NCI-H2081 treated with DMSO at 0.1 percent for 48 hours (cell line): ENCODE measurements around the gene MT4.

Experiments
- DNase-seq: peaks from one replicate; lab custom pipeline; 2025; lab: John Stamatoyannopoulos, UW

MT4 gene

DNA sequence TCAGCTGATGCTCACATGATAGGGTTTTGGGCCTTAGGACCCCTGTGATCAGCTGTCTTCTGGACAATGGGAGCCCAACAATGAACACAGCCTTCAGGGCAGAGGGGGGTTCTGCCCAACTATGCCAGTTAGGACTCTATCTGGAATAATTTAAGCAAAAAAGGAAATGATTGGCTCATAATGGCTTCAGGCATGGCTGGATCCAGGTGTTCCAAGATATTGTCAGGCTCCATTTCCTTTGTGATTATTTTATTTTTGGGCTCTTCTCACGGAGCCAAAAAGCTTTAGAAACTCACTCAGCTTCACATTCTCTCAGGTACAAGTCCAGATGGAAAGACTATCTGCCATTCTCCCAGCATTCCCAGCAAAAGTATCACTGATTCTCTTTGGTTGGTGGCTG lies 40.6 kb downstream of the MT4 start:
- DNase-seq: no peak

DNA sequence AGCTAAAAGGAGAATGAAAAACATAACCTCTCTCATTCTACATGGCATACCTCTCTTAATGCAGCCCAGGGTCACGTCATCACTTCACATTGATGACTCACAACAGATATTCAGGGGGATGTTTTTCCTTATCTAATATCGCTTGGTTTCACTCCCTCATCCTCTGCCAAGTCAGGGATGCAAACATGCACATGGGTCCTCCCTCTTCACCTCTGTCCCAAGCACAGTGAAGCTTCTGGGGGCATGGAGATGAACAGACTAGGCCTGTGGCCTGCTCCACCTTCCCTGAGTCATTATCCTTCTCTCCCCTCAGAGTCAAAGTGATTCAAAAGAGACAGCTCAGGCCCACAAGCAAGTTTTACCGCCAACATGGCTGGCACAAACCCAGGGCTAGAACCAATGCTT lies 41.2 kb downstream of the MT4 start:
- no peak for DNase-seq

DNA sequence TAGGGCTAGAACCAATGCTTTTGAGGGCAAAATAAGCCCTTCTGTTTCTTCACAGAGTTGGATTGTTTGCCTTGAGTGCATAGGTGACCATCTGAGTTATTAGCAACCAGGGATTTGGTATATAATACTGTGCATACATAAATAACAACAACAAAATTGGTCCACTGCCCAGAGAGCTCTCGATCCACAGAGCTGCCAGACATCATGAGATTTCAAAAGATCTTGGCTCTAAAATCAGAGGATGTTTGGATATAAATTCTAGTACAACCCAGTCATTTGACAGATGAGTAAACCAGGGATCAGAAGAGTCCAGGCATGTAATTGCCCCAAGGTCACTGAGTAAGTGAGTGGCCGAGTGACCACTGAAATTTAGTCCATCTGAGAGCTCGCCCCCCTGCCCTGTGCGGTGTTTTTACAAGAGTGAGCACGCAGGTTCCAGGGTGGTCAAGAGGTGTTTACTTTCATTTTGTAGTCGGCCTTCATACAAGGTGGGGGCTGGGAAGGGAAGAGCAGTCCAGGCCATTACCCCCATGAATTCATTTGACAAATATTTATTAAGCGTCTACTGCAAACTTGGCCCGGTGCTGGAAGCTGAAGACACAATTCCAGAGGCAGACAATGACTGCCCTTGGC lies 41.7 kb downstream of the MT4 start:
- no peak for DNase-seq

DNA sequence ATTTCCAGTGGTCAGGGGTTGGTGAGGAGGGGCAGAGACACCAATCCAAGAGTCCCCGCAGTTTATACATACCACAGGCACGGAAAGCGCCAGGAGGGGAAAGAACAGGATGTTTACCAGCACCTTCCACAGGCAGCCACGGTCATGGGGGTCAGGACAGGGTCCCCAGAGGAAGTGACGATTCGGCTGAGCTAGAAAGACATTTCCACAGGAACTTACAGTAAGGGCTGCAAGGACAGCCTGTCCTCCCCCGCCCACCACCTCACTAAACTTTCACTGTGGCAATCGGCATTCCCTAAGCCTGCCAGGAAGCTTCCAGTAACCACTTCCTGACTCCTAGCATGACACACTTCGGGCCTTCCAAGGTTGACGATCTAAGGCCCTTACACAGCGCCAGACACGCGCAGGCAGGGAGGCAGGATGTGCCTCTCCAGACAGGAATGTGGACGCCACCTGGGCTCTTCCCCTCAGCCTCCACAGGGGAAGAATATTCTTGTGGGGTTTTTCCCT lies 42.3 kb downstream of the MT4 start:
- no peak for DNase-seq

DNA sequence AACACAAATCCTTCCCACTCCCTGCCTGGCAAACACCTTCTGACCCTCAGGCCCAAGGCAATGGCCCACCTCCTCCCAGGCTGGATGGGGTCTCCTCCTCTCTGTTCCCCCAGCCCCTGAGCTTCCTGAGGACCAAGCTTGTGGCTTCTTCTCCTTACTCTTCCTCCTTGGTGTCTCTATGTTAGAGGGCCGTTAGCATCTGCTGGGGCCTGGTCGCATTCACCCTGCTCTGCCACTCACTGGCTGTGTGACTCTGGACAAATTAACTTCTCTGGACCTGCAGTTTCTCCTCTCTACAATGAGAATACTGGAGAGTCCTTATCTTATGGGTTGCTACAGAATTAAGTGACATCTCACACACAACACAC lies 42.8 kb downstream of the MT4 start:
- DNase-seq: no peak

DNA sequence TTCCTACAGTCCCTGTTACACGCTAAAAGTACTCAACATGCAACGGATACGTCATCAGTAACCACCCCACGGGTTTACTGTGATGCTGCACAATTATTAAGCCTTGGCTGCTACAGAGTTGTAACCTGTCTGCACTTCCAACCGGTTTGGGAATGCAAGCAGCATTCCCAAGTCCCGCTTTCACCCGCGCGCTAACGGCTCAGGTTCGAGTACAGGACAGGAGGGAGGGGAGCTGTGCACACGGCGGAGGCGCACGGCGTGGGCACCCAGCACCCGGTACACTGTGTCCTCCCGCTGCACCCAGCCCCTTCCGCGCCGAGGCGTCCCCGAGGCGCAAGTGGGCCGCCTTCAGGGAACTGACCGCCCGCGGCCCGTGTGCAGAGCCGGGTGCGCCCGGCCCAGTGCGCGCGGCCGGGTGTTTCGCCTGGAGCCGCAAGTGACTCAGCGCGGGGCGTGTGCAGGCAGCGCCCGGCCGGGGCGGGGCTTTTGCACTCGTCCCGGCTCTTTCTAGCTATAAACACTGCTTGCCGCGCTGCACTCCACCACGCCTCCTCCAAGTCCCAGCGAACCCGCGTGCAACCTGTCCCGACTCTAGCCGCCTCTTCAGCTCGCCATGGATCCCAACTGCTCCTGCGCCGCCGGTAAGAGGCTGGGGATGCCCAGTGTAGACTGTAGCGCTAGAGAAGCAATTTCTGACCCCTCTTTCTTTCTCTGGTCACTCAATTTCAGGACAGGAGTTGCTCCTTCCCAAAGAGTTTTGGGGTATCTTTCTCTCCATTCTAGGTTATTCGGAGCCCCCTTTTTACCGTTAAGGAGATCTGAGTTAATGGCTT lies 43.4 kb downstream of the MT4 start, which contains the start of gene MT2A:
Gene MT2A, plus strand, starts transcription at position 542 of the 833 bp plus-strand sequence. Its CDS starts 72 bp downstream, at position 614.
- DNase-seq: peak; percentile 2

DNA sequence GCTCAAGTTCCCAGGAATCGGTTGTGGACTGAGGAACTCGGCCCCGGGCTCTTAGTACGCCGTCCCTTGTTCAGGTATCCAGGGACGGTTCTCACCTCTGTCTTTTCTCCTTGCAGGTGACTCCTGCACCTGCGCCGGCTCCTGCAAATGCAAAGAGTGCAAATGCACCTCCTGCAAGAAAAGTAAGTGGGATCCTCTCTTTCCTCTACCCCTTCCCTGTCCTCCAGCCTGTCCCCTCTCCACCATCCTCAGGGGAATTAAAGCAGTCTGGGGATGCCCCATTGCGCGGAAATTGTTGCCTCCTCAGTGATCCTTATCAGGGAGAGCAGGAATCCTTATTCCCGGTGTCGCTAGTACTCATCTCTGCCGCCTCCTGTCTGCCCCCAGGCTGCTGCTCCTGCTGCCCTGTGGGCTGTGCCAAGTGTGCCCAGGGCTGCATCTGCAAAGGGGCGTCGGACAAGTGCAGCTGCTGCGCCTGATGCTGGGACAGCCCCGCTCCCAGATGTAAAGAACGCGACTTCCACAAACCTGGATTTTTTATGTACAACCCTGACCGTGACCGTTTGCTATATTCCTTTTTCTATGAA lies 44.1 kb downstream of the MT4 start:
- DNase-seq: no peak

DNA sequence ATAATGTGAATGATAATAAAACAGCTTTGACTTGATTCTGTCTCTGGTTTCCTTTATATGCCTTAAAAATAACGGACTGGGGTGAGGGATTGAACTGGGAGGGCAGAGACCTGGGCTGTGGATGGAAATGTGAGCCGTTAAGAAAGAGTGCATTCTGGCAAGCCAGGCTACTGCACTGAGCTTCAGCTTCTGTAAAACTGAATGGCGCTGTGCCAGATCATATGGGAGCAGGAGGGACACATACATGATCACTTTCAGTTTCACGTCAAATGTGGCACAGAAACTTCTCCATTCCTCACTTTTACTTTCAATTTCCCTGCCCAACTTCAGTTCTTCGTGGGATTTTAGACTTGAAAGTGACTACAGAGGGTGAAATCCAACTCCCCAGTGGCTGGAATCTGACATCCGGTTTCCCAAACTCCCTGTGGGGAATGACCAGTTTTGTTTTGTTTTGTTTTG lies 44.6 kb downstream of the MT4 start:
- no peak for DNase-seq

DNA sequence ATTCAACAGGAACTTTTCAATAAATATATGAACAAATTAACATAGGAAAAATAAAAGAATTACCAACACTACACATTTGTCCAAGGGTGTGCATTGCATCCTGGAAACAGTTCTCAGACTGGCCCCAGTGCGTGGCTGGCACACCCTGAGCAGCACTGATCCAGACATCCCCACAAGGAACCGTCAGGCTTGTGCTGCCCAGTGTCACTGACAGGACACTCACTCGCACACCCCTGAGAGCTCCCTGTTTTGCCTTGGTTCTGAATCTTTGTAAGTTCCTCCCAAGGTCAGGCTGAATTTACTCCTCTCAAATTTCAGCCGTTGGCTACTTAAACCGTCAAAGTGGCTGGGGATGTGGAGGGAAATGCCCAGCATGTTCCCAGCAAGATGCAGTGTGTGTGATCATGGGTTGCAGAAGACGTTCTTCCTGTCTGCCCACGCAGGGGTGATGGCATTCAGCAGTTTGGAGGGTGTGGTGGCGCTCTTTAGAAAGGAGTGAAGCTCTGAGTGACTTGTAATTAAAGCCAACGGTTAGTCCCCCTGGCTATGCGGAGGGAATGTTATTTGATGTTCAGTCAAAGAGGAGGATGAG lies 45.2 kb downstream of the MT4 start:
- DNase-seq: no peak

DNA sequence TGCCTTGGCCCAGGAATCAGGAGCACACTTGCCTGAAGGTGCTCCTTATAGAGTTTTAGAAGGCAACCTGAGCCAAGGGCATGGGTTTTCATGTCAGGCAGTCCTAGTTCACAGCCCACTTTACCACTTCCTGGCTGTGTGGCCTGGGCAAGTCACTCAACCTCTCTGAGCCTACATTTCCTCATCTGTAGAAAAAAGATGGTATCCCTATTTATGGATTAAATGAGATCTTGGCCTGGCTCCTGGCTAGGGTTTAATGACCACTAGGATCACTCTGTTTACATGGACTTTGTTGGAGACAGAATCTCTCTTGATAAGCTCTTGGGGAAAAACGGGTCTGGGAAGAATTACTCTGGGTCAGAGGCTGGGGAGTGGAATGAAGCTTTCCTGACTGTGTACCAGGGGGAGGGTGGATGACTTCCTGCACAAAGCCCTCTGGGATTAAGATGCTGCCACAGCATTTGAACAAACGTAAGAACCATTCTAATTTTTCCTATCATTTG lies 45.8 kb downstream of the MT4 start:
- DNase-seq: no peak

DNA sequence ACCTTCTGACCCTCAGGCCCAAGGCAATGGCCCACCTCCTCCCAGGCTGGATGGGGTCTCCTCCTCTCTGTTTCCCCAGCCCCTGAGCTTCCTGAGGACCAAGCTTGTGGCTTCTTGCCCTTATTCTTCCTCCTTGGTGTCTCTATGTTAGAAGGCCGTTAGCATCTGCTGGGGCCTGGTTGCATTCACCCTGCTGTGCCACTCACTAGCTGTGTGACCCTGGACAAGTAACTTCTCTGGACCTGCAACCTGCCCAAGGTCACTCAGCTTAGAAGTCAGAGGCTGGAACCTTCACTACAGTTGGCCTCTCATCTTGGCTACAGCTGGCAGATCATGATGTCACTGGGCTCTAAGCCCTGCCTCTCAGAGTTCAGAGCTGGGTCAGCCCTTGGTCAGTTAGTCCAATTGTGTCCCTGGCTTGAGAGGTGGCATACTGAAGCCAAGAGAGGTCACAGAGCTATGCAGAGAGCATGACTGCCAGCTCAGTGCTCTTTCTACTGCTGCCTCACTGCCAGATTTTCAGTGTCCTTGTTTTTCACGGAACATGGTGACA lies 46.5 kb downstream of the MT4 start:
- no peak for DNase-seq

DNA sequence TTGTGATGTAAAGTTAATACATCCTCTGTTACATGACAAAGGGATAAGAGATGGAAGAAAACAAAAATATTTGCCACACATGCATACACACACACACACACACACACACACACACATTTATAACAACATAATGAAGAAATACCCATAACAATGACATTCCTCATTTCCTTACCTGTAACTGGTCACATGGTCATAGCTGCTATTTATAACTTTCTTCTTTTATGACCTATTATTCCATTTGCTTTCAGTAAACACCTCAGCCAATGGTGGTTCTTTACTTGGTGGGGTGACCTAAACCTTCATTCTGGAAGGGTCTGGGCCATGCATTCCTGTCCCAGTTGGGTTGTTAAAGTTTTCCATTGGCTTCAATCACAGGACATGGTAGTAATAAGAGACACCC lies 48.8 kb downstream of the MT4 start:
- no peak for DNase-seq

DNA sequence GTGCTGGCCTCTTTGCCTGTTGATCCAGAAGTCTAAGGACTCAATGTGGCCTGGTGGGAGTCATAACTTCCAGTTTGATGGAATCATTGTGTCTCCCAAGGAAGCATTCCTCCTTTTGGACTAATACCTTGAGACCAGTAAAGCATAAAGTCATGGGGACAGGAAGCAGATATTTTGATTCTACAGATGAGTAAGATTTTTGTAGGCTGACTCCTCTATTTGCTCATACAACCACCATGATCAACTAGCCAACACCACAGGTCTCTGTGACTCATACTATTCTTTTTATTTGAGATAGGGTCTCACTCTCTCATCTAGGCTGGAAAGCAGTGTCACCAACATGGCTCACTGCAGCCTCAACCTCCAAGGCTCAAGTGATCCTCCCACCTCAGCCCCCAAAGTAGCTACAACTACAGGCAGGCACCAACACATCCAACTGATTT lies 49.7 kb downstream of the MT4 start:
- DNase-seq: no peak

DNA sequence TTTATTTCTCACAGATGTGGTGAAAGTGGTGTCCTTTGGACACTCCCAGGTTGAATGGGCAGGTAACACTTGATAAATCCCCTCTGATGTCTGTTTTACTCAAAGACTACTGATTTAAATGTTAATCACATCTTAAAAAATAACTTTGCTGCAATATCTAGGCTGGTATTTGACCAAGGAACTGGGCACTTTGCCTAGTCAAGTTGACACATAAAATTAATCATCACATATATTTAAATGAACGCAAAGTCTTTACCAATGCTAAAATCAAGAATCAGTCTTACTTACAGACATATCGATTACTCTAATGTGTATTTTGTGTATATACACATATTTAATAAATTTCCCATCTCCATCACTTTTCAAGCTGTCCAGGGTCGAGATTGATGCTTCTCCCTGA lies 50.5 kb downstream of the MT4 start:
- DNase-seq: no peak

DNA sequence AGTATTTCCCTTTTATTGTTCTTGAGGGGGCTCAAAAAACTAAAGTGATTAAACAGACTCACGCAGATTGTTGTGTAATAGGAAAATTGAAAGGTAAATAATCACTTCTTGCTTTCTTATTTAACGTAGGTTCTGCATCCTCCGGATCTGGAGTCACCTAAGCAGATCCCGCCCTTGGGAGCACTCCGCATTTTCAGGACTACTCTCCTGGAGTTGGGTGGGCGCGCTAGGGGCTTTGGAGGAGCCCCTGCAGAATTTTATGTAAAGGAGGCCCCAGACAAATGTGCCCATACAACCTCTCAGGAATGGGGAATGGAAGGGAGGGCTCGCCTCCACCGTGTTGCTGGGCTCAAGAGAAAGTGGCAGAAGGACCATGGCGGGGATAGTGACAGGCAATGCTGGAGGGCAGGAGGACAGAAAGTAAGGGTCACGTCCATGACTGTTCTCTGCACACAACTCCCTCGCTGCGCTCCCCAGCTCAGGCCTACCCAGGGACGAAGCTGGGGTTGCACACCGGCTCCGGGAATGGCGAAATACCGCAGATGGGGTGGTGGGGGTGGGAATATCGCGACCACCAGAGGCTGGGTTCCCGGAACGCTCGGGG lies 51.8 kb downstream of the MT4 start:
- no peak for DNase-seq

DNA sequence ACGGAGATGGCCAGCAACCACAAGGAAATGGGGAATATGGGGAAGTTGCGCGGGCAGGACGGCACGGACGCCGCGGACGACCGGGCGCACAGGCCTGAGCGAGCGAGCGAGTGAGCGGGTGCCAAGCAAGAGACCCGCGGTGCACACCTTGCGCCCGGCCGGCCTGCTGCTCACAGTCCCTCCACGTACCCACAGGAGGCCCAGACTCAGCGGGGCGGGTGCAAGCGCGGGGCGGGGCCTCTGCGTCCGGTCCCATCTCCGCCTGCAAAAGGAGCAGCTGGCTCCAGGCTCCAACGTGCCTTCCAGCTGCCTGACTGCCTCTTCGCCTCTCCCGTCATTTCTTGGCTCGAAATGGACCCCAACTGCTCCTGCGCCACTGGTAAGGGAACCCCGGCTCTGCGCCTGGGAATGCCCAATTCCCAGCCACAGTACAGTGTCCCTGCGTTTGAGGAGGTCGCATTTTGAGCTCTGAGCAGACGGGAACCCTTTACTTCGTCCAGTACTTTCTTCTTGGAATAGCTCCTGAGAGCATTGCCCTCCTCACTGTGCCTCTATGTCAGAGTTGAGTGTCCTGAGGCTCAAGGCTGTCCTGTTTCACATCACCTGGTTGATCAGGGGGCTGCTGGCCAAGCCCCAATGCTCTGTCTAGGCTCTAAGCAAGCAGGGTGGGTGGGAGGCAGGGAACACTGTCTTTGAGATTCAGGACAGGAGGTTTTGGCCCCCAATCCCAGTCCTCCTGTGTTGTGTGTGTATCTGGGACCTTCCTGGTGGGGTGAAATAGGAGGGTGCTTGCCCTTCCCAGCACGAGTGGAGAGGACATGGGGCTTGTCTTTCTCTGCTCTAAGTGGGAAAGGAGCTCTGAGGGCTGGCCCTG lies 52.6 kb downstream of the MT4 start:
- no peak for DNase-seq

DNA sequence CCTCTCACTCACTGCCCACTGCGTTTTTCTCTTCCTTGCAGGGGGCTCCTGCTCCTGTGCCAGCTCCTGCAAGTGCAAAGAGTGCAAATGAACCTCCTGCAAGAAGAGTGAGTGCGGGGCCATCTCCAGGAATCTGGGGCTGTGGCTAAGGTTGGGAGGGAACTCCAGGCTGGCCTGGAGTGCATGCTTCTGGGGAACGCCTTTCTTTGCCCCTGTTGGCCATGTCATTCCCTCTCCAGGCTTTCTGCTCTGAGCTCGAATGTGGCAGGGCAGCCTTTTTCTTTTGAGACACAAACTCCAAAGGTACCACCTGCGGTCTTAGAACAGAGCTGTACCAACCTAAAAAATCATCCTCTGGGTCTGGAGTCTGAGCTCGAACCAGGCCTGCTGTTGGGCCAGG lies 53.3 kb downstream of the MT4 start:
- DNase-seq: no peak
